HG03460 (cell line): ENCODE measurements around the gene NEU1.
"Not testable (repeated sequence)": the region's sequence is repeated elsewhere in the genome, so short reads cannot be mapped to it uniquely, and the experiment has no call there.

Source experiments
- ATAC-seq: cut with Tn5 transposase; IDR thresholded peaks from one replicate; pipeline ENCODE4 v1.9.1; 2021; ENCODE audit not compliant: unreplicated experiment

The NEU1 gene

DNA sequence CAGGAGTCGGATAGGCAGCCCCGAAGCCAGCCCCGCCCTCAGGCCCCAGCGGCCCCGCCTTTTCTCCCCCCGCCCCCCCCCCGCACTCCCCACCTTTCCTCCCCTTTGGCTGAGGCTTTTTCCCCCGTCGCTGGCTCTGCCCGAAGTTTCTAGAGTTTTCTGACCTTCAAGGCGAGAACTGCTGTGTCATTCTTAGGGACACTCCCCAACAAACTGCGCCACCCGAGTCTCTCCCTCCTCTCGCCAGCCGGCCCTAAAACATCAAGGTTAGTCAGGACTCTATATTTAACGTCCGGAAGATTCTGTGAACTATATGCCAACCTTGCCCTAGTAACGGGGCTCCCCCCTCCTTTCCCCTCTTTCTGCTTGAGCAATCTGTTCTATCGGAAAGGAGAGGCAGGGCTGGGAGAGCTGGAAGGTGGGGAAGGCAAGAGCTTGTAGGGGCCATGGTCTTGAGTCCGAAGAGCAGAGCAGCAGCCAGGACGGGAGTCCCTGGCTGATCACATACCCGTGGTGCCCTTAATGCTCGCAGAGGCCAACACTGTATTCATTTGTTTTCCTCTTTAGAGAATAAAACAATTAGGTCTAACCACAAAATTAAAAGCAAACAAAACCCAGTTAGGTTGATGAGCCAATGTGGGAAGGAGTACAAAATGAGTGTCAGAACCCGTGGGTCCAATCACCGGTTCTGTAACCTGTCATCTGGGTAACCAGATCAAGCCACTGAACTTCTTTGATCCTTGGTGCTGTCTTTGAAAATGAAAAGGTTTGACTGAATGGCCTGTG, 40.4 kb downstream of the NEU1 start:
- no peak for ATAC-seq

DNA sequence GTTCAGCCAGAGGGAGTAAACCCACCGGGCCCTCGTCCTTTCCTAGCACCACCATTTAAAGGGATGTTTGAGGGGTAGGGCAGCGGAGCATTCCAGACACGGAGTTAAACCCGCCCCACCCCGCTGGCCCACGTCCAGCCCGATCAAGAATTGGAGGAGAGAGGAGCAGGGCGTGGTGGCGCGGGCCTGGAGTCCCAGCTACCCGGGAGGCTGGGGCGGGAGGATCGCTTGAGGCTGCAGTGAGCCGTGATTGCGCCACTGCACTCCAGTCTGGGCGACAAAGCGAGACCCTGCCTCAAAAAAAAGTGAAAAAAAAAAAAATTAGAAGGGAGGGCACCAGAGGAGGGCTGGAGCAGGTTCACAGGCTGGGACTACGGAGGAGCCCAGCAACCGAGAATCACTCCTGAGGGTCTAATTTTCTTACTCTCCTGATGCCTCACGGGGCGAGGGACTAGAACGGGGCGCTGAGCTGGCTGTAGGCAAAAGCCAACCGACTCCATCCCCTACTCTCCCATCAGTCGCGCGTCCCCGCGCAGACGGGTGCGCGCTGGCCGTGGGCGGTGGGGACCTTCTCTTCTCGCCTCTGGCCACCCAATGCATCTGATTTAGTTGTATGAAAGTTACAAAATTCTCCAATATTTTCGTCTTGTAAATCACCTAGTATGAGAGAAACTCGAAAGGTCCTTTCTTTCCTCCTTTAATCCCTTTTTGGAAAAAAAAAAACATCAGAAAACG, 41.2 kb downstream of the NEU1 start:
- no peak for ATAC-seq

DNA sequence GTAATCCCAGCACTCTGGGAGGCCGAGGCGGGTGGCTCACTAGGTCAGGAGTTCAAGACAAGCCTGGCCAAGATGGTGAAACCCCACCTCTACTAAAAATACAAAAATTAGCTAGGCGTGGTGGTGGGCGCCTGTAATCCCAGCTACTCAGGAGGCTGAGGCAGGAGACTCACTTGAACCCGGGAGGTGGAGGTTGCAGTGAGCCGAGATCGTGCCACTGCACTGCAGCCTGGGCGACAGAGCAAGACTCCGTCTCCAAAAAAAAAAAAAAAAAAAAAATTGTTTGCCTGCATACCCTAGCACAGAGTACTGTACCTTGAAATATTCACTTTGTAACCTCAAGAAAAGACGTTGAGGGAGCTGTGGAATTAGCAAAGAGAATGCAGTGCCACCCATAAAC, 42.2 kb downstream of the NEU1 start:
- not testable (repeated sequence) for ATAC-seq

DNA sequence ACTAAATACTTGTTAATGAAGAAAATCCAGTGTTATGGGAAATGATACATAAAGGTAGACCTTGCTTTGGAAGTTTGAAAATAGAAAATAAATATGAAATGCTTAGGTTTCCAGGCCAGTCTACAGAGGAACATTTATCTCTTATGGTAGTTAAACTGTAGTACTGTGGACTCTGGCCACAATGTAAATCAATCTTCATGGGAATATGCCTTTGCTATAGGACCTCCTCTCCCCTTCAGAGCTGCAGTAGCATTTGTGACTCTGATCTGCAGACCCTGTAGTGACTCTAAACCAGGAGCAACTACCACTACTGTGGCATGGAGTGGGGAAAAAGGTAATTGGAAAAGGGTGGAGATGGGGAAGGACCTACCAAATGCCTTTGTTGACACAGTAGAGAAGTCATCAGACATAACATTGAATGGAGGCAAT, 42.7 kb downstream of the NEU1 start:
- ATAC-seq, result no peak

DNA sequence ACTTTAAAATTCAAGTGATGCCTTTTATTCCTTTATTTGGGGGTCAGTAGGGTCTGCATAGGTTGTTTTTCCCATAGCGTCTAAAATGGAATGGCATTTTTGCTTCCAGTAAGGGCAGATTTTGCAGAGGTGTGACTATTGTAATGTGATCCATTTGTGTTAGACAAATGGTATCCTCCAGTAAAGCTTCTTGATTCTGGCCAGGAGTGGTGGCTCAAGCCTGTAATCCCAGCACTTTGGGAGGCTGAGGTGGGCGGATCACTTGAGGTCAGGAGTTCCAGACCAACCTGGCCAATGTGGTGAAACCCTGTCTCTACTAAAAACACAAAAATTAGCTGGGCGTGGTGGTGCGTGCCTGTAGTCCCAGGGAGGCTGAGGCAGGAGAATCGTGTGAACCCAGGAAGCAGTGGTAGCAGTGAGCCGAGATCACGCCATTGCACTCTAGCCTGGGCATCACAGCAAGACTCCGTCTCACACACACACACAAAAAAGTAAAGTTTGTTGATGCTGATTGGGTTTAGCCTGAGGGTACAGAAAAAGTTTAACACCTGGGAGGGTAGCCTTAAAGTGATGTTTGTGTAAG, 44.6 kb downstream of the NEU1 start:
- ATAC-seq, result not testable (repeated sequence)

DNA sequence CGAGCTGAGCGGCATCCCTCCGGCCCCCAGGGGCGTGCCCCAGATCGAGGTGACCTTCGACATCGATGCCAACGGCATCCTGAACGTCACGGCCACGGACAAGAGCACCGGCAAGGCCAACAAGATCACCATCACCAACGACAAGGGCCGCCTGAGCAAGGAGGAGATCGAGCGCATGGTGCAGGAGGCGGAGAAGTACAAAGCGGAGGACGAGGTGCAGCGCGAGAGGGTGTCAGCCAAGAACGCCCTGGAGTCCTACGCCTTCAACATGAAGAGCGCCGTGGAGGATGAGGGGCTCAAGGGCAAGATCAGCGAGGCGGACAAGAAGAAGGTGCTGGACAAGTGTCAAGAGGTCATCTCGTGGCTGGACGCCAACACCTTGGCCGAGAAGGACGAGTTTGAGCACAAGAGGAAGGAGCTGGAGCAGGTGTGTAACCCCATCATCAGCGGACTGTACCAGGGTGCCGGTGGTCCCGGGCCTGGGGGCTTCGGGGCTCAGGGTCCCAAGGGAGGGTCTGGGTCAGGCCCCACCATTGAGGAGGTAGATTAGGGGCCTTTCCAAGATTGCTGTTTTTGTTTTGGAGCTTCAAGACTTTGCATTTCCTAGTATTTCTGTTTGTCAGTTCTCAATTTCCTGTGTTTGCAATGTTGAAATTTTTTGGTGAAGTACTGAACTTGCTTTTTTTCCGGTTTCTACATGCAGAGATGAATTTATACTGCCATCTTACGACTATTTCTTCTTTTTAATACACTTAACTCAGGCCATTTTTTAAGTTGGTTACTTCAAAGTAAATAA, 45.3 kb downstream of the NEU1 start:
- ATAC-seq, result not testable (repeated sequence)

DNA sequence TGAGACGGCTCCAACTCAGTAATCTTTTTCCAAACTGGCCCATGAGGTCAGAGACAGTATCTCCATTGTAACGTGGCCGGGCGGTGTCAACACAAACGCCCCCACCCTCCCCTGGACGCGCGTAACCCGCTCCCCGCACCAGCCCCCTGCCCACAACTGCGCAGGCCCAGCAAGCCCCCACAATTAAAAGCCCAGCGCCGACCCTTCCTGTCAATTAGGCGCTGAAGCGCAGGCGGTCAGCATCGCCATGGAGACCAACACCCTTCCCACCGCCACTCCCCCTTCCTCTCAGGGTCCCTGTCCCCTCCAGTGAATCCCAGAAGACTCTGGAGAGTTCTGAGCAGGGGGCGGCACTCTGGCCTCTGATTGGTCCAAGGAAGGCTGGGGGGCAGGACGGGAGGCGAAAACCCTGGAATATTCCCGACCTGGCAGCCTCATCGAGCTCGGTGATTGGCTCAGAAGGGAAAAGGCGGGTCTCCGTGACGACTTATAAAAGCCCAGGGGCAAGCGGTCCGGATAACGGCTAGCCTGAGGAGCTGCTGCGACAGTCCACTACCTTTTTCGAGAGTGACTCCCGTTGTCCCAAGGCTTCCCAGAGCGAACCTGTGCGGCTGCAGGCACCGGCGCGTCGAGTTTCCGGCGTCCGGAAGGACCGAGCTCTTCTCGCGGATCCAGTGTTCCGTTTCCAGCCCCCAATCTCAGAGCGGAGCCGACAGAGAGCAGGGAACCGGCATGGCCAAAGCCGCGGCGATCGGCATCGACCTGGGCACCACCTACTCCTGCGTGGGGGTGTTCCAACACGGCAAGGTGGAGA, 47.4 kb downstream of the NEU1 start, which contains the start of the genes HSPA1A and HSPA1L:
TSS of gene HSPA1A (plus strand) at position 519 of the 814 bp plus-strand sequence. CDS start at position 733, 214 bp downstream.
TSS of gene HSPA1L (minus strand) at position 259 of the 814 bp plus-strand sequence. CDS start 3,311 bp downstream, outside the sequence.
- ATAC-seq, result peak; percentile 39

DNA sequence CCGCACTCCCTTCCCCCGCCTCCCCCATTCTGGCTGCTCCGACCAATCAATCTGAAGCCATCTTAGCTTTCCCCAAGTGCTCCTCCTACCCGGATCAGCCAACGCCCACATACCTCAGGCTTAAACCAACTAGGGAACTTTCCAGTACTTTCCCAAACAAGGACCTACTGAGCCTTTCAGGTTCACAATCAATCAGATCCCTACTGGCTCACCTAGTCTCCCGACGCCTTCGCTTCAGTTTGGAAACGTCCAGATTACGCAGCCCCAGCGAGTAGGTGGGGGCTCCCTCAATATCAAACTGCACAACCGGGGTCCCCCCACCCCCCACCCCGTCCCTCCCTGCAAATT, 48.0 kb downstream of the NEU1 start:
- no peak for ATAC-seq

DNA sequence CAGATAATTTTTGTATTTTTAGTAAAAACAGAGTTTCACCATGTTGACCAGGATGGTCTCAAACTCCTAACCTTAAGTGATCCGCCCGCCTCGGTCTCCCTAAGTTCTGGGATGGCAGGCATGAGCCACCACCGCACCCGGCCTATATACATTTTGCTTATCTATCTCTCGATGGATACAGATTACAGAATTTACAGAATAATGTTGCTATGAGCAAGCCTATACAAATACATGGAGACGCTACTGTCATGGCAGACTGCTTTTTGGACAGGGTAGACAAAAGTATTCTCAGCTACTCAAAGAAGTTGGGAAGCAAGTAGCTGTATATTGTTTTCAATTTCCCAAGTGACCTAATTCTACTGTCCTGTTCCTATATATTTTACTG, 49.2 kb downstream of the NEU1 start:
- ATAC-seq, result no peak

DNA sequence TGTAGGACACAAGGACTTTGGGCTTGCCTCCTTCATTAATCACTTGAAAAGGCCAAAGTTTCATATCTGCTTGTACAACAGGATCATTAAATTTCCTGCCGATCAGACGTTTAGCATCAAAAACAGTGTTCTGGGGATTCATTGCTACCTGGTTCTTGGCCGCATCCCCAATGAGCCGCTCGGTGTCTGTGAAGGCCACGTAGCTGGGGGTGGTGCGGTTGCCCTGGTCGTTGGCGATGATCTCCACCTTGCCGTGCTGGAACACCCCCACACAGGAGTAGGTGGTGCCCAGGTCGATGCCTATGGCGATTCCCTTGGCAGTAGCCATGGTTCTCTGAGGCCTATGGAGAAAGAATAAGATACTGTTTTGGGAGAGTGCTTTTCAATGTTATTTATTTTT, 51.0 kb downstream of the NEU1 start:
- ATAC-seq, result no peak

DNA sequence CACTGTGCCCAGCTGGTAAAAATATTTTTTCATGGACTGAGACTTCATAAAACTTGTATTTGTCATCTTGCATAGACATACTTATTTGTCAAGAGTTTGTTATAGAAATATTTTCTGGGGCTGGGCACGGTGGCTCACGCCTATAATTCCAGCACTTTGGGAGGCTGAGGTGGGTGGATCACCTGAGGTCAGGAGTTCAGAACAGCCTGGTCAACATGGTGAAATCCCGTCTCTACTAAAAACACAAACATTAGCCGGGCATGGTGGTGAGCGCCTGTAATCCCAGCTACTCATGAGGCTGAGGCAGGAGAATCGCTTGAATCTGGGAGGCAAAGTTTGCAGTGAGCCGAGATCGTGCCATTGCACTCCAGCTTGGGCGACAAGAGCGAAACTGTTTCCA, 54.0 kb downstream of the NEU1 start:
- not testable (repeated sequence) for ATAC-seq
